HG03442 (cell line): ENCODE results near the gene DYNC1I1.

ENCODE experiments used
- ATAC-seq: cut with Tn5 transposase; IDR thresholded peaks from one replicate; pipeline ENCODE4 v1.9.1; 2021; ENCODE audit warnings: mild to moderate bottlenecking, moderate library complexity; ENCODE audit not compliant: unreplicated experiment

Gene DYNC1I1

DNA sequence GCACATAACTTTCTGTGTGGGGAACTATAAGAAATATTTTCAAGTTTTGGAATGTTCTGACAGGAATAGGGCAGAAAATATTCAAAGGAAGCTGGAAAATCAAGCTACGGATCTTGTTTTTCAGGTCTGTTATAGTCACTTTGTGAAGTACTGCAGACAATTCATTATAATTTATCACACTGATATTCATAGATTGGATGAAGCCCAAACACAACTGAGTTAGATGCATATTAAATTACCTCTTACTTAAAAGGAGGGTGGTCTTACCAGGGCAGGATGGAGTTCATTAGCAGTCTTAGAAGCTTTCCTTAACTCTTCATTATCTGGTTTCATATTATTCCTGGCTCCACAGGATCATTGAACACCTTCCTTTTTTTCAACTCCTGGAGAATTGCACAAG, 242.3 kb downstream of the DYNC1I1 start:
- ATAC-seq: no peak

DNA sequence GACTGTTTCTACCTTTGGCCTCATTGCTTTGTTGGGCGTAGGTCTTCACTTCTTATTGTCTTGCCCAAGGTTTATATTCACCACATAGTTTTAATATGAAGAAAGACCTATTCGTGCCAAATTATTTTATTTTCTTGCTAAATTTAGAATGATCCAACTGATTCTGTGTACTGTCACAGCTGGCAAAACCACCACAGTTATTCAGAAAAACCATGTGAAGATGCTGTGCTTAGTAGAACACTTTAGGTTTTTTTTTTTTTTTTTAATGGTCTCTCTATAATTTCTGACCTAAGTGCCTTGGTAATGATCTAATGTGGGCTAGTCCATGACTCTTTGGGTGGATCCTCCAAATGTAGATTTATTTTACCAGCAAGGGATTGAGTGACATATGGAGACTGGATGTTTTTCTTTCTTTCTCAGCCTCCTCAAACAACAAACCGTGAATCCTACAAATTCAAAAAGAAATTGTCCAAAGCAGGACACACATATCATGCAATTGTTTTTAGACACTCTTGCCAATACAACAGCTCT, 243.8 kb downstream of the DYNC1I1 start:
- ATAC-seq: no peak

DNA sequence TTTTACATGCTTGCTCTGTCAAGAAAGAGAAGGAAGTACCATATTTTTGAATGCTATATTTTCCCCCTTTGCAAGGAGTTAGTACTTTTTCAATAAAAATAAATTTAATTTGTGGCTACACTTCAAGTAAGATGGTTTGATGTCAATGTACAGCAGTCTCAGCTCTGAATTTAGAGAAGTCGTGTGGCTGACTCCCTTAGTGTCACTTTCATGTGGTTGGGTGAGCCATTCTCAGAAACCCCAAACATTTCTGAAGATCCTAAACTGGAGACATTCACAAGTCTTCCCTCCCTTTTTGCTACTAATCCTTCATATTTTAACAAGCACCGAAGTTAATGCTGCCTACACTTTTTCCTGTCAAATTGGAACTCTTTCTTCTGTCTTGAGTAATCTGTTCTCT, 244.4 kb downstream of the DYNC1I1 start:
- ATAC-seq: no peak

DNA sequence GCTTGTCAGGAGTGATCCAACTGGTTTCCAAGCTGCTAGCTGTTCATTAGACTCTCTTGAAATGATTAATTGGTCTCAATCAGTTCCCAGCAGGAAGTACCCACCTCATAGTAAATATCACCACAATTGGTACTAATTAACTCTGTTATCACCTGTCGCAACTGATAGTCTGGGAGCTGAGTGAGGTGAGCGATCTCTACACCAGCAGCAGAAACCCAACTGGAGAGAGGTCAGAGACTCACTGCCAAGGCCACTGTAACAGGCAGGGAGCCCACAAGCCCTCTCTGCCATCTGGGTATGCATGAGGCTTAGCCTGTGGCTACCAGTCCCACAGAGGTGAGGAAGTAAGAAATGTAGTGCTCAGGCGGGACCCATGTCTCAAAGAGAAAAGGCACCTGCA, 245.5 kb downstream of the DYNC1I1 start:
- ATAC-seq: no peak

- no peak for ATAC-seq
Observed at GRCh38 chr7:96021568-96021967, 249.2 kb downstream of the DYNC1I1 start.

DNA sequence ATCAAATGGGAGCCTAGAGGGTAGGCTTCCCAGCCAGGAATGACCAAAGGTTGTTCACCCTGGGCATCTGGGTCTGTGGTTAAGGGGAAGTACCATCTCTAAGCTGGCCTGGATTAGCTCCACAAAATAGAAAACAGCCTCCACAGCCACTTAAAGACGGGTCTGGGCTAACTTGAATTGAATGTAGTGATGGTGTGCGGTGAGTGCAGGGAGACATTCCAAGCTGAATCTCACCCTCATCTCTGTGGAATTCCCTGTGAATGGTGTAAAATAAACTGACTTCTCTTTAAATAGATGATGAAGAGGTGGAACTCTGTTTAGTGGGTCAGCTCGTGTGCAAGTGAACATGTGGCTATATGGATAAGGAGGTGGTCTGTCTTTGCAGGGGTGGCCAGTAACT, 251.0 kb downstream of the DYNC1I1 start:
- ATAC-seq: no peak

- ATAC-seq: no peak
Observed at GRCh38 chr7:96026010-96026409, 253.7 kb downstream of the DYNC1I1 start.

- ATAC-seq: no peak
Observed at GRCh38 chr7:96026611-96027010, 254.3 kb downstream of the DYNC1I1 start.

GRCh38 chr7:96028729-96029128, 256.4 kb downstream of the DYNC1I1 start:
- no peak for ATAC-seq

- no peak for ATAC-seq
Observed at GRCh38 chr7:96033009-96033598, 260.8 kb downstream of the DYNC1I1 start.

DNA sequence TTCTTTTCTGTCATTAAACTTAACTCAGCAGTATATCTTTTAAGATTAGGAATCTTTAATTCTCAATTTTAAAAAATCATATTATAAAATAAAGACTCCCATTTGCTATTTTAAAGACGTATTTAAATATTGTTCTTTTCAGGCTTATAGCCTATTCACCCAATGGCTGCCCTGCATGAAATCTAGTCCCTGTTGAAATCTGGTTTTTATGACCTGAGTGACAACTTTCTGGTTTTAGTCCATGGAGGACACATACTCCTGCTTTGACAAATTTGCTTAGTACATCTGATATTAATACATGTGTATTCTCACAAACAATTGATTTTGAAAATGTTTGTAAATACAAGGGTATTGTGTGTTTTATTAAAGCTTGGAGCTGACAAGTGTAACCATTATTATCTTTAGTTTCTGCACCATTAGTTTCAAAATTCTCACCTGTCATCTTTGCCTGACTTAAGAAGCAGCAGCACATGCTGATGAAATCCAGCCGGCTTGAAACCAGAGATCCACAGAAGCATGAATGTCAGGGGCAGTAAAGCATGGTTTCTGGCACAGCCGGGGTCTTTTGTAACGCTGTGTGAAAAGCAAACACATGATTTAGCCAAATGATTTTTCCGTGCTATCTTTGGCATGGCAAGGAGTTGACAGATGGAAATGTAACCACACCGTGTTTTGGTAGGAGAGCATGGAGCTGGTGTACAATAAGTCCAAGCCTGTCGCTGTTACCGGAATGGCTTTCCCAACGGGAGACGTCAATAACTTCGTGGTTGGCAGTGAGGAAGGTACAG, 262.8 kb downstream of the DYNC1I1 start:
- no peak for ATAC-seq

DNA sequence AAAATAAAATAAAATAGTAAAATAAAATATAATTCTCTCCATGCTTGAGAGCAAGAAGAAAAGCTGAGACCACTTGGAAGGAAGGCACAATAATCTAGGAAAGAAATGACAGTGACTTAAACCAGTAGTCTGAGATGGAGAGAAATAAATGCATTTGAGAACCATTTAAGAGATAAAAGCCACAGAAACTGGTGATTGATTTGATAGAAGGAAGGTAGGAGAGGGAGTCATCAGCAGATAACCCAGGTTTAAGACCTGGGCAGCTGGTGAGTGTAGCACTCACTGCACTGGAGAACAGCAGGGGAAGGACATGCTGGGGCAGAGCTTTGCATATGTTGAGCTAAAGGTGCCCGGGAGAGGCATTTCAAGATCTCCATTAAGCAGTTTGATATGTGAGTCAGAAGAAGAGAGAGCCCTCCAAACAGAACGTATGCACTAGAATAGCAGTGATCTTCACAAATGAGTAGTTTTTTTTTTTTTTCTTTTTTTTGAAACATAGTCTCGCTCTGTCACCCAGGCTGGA, 268.0 kb downstream of the DYNC1I1 start:
- ATAC-seq: no peak

DNA sequence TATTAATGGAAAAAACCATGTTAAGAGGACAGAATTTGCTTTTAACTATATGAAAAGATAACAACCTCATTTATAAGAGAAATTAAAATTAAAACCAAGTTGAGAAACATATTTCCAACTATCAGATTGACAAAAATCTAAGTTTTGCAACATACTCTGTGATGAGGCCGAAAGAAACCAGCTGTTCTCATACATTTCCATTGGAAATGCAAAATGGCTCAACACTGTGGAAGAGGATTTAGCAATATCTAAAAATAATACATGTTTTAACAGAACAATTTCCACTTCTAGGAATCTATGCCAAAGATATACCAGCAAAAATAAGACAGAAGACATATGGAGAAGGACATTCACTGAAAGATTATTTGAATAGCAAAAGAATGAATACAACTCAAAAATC, 268.8 kb downstream of the DYNC1I1 start:
- no peak for ATAC-seq

DNA sequence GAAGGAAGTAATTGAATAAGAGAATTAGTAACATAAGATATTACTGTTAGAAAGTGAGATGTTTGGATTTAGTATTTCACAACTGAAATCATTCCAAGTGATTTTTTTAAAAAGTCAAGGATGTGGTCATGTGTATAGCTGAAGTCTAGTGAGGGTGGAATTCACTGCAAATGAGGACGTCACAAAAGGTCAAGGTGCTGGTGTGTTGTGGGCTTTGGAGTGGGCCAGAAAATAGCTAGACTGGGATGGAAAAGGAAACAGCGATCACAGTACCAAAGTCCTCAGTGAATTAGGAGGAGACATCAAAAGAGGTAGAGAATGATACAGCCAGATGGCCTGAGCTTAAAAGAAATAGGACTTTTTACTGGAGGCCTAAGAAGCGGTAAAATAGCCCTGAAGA, 272.8 kb downstream of the DYNC1I1 start:
- no peak for ATAC-seq

- ATAC-seq: no peak
Observed at GRCh38 chr7:96045919-96046318, 273.6 kb downstream of the DYNC1I1 start.

- no peak for ATAC-seq
Observed at GRCh38 chr7:96052289-96052688, 279.9 kb downstream of the DYNC1I1 start.

GRCh38 chr7:96052860-96053470, 280.6 kb downstream of the DYNC1I1 start:
- ATAC-seq: no peak

- no peak for ATAC-seq
Observed at GRCh38 chr7:96055717-96056116, 283.4 kb downstream of the DYNC1I1 start.

DNA sequence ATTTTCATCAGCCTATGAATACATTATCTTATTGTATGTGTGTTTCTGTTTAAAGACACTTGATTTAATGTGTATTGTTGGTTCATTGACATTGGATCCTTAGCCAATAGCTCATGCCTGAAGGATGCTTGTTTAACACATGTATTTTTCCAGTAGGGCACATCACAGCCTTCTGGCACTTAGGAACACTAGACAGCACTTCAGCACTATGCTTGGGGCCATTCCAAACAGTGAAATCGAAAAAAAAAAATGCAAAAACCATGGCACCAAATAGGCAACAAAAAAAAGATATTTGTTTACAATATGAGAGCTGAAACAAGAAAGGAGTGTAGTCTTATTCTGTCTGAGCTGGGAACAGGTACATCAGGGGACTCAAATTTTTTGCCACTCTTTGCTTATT, 286.7 kb downstream of the DYNC1I1 start:
- ATAC-seq: no peak

DNA sequence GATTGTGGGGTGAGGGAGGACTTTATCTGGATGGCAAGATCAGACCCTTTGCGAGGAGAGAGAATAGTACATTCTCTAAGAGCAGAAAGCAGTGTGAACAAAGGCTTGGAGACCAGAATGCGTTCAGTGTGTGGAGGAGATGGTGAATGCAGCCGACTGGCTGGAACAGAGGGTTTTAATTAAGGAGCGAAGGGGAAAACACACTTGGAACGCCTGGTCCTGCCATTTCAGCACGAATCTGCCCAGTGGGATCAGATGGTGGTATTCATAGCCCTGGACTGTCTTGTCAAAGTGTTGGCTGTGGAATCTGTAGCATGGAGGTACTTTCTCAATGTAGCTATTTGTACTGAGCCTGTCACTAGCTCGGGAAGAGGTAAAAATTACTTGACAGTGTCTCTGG, 288.7 kb downstream of the DYNC1I1 start:
- ATAC-seq: no peak

GRCh38 chr7:96061844-96062243, 289.5 kb downstream of the DYNC1I1 start:
- ATAC-seq: no peak

GRCh38 chr7:96067321-96067720, 295.0 kb downstream of the DYNC1I1 start:
- no peak for ATAC-seq
